OCI-LY1 (cell line): ENCODE results near the gene GPR63.

Source experiments
- H2AFZ ChIP-seq: fragments of 200-600 bp; sonication (generic), shearing (Covaris generic); 2 replicates; pipeline ENCODE4 v1.6.0; 2014; ENCODE audit warnings: antibody characterized with exemption, mild to moderate bottlenecking, low read length
- H3F3A ChIP-seq: fragments of 200-600 bp; sonication (generic), shearing (Covaris generic); 2 replicates; pipeline ENCODE4 v1.6.0; 2014; ENCODE audit warnings: mild to moderate bottlenecking, antibody characterized with exemption, low read length, moderate library complexity; ENCODE audit not compliant: insufficient read depth
- H3K27ac ChIP-seq: fragments of 200-600 bp; sonication (generic); 2 replicates; pipeline ENCODE4 v1.5.1; 2014; ENCODE audit warnings: low read length, mixed run types, mild to moderate bottlenecking, low read depth; ENCODE audit not compliant: poor library complexity, severe bottlenecking
- H3K27me3 ChIP-seq: fragments of 200-600 bp; sonication (generic); 2 replicates; pipeline ENCODE4 v1.6.0; 2014; ENCODE audit warnings: antibody characterized with exemption, mild to moderate bottlenecking, low read length, moderate library complexity; ENCODE audit not compliant: insufficient read depth
- H3K36me3 ChIP-seq: fragments of 200-600 bp; sonication (generic); 2 replicates; pipeline ENCODE4 v1.6.1; 2014; ENCODE audit warnings: mild to moderate bottlenecking, antibody characterized with exemption, low read length, moderate library complexity, mixed read lengths; ENCODE audit not compliant: insufficient read depth
- H3K4me1 ChIP-seq: fragments of 200-600 bp; sonication (generic); 2 replicates; pipeline ENCODE4 v1.5.1; 2014; ENCODE audit warnings: mild to moderate bottlenecking, low read length, moderate library complexity; ENCODE audit not compliant: insufficient read depth, severe bottlenecking
- H3K4me2 ChIP-seq: fragments of 200-600 bp; sonication (generic), shearing (Covaris generic); 2 replicates; pipeline ENCODE4 v1.6.1; 2014; ENCODE audit warnings: low read length
- H3K4me3 ChIP-seq: fragments of 200-600 bp; sonication (generic); 2 replicates; pipeline ENCODE4 v1.5.1; 2014; ENCODE audit warnings: low read length, low read depth, mild to moderate bottlenecking, mixed read lengths; ENCODE audit not compliant: poor library complexity, severe bottlenecking
- H3K79me2 ChIP-seq: fragments of 200-600 bp; shearing (Covaris generic); 2 replicates; pipeline ENCODE4 v1.6.1; 2016; ENCODE audit warnings: mixed run types, low read length, mixed read lengths; ENCODE audit not compliant: insufficient read depth
- H3K9ac ChIP-seq: fragments of 200-600 bp; sonication (generic), shearing (Covaris generic); 2 replicates; pipeline ENCODE4 v1.6.1; 2014; ENCODE audit warnings: mild to moderate bottlenecking, low read length, mixed read lengths
- H3K9me2 ChIP-seq: fragments of 200-600 bp; sonication (generic), shearing (Covaris generic); 2 replicates; pipeline ENCODE4 v1.6.1; 2014; ENCODE audit warnings: low read depth, mild to moderate bottlenecking, low read length, mixed read lengths
- H3K9me3 ChIP-seq: fragments of 200-600 bp; shearing (Covaris generic); 2 replicates; pipeline ENCODE4 v1.6.1; 2014; ENCODE audit warnings: low read length, mixed read lengths
- H4K20me1 ChIP-seq: fragments of 200-600 bp; sonication (generic), shearing (Covaris generic); 2 replicates; pipeline ENCODE4 v1.6.0; 2016; ENCODE audit warnings: mild to moderate bottlenecking, low read length; ENCODE audit not compliant: insufficient read depth
- CTCF ChIP-seq: fragments of 200-600 bp; sonication (generic), shearing (Covaris generic); IDR thresholded peaks from 2 replicates; pipeline ENCODE4 v1.5.1; 2017; ENCODE audit warnings: mild to moderate bottlenecking, antibody characterized with exemption, low read length, moderate library complexity, mixed read lengths
- EZH2 ChIP-seq: fragments of 200-600 bp; sonication (generic), shearing (Covaris generic); IDR thresholded peaks from 2 replicates; pipeline ENCODE4 v1.8.0; 2017; ENCODE audit warnings: borderline replicate concordance, mixed run types, mild to moderate bottlenecking, antibody characterized with exemption, low read length, moderate library complexity, mixed read lengths

GPR63 gene

GRCh38 chr6:96809119-96809518 lies 28.2 kb downstream of the GPR63 start:
- Histone ChIP-seq H3K9me2 (no peaks in the 10 kb centered on the region), H3K9ac (no peak overlapping the region), H3K9me3 (no peaks in the 10 kb centered on the region), H4K20me1 (no peaks in the 10 kb centered on the region), H3K4me1 (no peaks in the 10 kb centered on the region), H3K79me2 (no peaks in the 10 kb centered on the region), H3K36me3 (no peaks in the 10 kb centered on the region), H3K4me2 (no peak overlapping the region), H3F3A (no peaks in the 10 kb centered on the region), H2AFZ (no peak overlapping the region), H3K27ac (no peak overlapping the region), H3K4me3 (no peak overlapping the region), H3K27me3 (no peaks in the 10 kb centered on the region)
- no peak for TF ChIP-seq EZH2
- no peak for TF ChIP-seq CTCF

- no peaks in the 10 kb centered on the region for H3K79me2 ChIP-seq
- no peaks in the 10 kb centered on the region for H3K27me3 ChIP-seq
- no peak for TF ChIP-seq CTCF
- TF ChIP-seq EZH2 = no peak
- H3F3A ChIP-seq = no peaks in the 10 kb centered on the region
- no peak overlapping the region for H3K27ac ChIP-seq
- no peak overlapping the region for H3K9ac ChIP-seq
- no peaks in the 10 kb centered on the region for H3K4me1 ChIP-seq
- H4K20me1 ChIP-seq = no peaks in the 10 kb centered on the region
- H3K9me2 ChIP-seq = no peaks in the 10 kb centered on the region
- H2AFZ ChIP-seq = no peak overlapping the region
- H3K9me3 ChIP-seq = no peaks in the 10 kb centered on the region
- no peak overlapping the region for H3K4me3 ChIP-seq
- H3K36me3 ChIP-seq = no peaks in the 10 kb centered on the region
- no peak overlapping the region for H3K4me2 ChIP-seq
Observed at GRCh38 chr6:96803106-96803481, 34.2 kb downstream of the GPR63 start.

GRCh38 chr6:96795481-96795880 lies 41.8 kb downstream of the GPR63 start:
- Histone ChIP-seq H3K9me2 (no peaks in the 10 kb centered on the region), H3K4me3 (no peak overlapping the region), H3K4me1 (no peaks in the 10 kb centered on the region), H3K79me2 (no peaks in the 10 kb centered on the region), H3K9me3 (no peaks in the 10 kb centered on the region), H3K4me2 (no peak overlapping the region), H3K27me3 (no peaks in the 10 kb centered on the region), H3K9ac (no peak overlapping the region), H3F3A (no peaks in the 10 kb centered on the region), H3K27ac (no peak overlapping the region), H3K36me3 (no peaks in the 10 kb centered on the region), H4K20me1 (no peaks in the 10 kb centered on the region), H2AFZ (no peak overlapping the region)
- no peak for TF ChIP-seq EZH2

- Histone ChIP-seq H2AFZ (no peak overlapping the region), H3K4me1 (no peaks in the 10 kb centered on the region), H3K4me3 (no peak overlapping the region), H3F3A (no peaks in the 10 kb centered on the region), H3K36me3 (no peaks in the 10 kb centered on the region), H3K9me3 (peaks cover 1% of the 10 kb centered on the region; the same call in 1 of the 2 replicates), H3K27ac (no peak overlapping the region), H3K9me2 (no peaks in the 10 kb centered on the region), H3K9ac (no peak overlapping the region), H3K79me2 (no peaks in the 10 kb centered on the region), H3K4me2 (no peak overlapping the region), H4K20me1 (no peaks in the 10 kb centered on the region), H3K27me3 (no peaks in the 10 kb centered on the region)
- TF ChIP-seq CTCF (no peak), EZH2 (no peak)
Observed at GRCh38 chr6:96794980-96795379, 42.3 kb downstream of the GPR63 start.
